GM20000 (cell line): Measurements from ENCODE around the gene DMAC2.
"Not testable (repeated sequence)": the region's sequence is repeated elsewhere in the genome, so short reads cannot be mapped to it uniquely, and the experiment has no call there.

Experiments
- DNase-seq: peaks from one replicate; pipeline ENCODE4 v3.0.0; 2012; ENCODE audit warnings: low spot score
- TF ChIP-seq, protein P1 (sequence below): IDR thresholded peaks from 2 replicates; pipeline ENCODE4 v1.5.1; 2012; ENCODE audit warnings: mild to moderate bottlenecking, control low read depth; ENCODE audit errors: extremely low read depth, missing control alignments

The DMAC2 gene

DNA sequence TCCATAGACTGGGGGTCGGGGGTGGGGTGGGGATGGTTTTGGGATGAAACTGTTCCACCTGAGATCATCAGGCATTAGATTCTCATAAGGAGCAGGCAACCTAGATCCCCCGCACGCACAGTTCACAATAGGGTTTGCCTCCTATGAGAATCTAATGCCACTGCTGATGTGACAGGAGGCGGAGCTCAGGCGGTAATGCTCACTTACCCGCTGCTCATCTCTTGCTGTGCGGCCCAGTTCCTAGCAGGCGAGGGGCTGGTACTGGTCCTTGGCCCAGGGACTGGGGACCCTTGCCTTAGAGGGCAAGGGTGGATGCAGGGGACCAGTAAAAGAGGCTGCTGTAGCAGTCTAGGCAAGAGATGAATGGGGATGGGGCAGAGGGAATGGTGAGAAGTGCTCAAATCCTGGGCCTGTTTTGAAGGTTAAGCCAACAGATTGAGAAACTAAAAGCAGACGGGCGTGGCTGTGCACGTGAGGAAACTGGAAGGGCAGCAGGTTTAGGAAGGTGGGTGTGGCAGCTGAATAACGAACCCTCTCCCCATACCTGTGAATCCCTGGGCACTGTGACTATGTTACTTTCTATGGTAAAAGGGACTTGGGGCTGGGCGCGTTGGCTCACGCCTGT lies 1.7 kb upstream of the DMAC2 start:
- DNase-seq: no peak
- TF ChIP-seq, protein P1, sequence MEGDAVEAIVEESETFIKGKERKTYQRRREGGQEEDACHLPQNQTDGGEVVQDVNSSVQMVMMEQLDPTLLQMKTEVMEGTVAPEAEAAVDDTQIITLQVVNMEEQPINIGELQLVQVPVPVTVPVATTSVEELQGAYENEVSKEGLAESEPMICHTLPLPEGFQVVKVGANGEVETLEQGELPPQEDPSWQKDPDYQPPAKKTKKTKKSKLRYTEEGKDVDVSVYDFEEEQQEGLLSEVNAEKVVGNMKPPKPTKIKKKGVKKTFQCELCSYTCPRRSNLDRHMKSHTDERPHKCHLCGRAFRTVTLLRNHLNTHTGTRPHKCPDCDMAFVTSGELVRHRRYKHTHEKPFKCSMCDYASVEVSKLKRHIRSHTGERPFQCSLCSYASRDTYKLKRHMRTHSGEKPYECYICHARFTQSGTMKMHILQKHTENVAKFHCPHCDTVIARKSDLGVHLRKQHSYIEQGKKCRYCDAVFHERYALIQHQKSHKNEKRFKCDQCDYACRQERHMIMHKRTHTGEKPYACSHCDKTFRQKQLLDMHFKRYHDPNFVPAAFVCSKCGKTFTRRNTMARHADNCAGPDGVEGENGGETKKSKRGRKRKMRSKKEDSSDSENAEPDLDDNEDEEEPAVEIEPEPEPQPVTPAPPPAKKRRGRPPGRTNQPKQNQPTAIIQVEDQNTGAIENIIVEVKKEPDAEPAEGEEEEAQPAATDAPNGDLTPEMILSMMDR: no peak

DNA sequence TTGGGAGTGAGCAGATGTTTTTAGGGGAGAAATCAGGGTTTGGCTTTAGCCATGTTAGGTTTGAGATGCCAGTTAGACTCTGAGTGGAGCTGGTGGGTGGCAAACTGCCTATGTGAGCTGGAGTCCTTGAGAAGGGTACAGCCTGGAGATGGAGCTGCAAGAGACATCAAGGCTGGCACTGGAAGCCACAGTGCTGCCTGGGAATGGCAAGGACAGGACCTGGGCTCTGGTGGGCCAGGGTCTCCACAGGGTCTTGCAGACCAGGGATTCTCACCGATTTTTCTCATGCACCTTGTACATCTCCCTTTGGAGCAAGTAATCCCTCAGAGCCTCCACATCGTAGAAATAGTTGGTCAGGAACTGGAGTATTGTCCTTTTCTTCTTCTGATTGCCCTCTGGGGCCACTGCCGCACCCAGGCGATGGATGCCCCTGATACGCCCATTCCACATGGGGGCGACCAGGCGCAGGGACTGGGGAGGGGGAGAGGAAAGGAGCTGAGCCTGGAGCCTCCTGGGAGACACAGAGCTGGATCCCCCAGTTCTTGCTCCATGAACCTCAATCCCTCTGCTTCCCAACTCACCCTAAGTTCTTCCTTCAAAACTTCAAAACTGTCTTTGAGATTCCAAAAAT lies 1.7 kb downstream of the DMAC2 start:
- TF ChIP-seq, protein P1: no peak

DNA sequence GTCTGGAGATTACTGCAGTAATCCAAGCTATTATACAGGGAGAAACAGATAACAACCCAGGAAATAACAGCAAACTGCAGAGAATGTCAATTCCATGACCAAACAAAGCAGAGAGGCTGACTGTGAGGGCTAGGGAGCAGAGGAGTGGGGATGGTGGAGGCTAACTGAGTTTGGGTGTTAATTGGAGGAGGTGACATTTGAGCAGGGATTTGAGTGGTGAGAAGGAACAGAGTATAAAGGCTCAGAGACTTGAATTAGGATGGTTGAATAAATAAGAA lies 3.1 kb downstream of the DMAC2 start:
- DNase-seq: no peak
- TF ChIP-seq, protein P1: no peak

More for the DNA sequence above, 1.7 kb downstream of the DMAC2 start:
- peak; percentile 2 for DNase-seq

DNA sequence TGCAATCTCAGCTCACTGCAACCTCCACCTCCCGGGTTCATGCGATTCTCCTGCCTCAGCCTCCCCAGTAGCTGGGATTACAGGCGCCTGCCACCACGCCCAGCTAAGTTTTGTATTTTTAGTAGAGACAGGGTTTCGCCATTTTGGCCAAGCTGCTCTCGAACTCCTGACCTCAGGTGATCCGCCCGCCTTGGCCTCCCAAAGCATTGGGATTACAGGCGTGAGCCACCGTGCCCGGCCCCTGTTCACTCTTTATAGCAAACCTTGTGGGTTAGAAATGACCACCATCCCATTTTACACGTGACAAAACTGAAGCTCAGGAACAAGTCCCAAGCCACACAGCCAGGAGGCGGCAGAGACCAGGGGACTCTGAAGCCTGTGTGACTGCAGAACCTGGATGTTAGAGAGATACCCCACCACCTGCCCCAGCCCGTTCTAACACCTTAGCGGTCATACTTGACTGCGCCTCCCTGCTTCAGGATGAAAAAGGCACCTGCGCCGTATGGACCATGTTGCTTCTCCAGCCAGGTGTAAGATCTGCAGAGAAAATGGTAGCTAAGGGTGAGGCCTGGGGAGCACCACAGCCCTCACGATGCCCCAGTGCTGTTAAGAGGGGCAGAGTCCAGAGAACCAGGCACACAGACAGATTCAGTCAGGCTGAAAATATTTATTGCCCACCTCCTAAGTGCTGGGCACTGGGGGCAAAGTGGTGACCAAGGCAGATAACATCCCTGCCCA lies 3.6 kb downstream of the DMAC2 start:
- TF ChIP-seq, protein P1: no peak

DNA sequence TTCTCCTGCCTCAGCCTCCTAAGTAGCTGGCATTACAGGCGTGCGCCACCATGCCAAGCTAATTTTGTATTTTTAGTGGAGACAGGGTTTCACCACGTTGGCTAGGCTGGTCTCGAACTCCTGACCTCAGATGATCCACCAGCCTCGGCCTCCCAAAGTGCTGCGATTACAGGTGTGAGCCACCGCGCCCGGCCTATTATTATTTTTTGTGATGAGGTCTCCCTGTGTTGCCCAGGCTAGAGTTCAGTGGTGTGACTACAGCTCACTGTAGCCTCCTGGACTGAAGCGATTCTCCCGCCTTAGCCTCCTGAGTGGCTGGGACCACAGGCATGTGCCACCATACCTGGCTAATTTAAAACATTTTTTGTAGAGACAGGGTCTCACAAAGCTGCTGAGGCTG lies 4.3 kb downstream of the DMAC2 start:
- not testable (repeated sequence) for DNase-seq

More for the DNA sequence above, 3.6 kb downstream of the DMAC2 start:
- DNase-seq: no peak

DNA sequence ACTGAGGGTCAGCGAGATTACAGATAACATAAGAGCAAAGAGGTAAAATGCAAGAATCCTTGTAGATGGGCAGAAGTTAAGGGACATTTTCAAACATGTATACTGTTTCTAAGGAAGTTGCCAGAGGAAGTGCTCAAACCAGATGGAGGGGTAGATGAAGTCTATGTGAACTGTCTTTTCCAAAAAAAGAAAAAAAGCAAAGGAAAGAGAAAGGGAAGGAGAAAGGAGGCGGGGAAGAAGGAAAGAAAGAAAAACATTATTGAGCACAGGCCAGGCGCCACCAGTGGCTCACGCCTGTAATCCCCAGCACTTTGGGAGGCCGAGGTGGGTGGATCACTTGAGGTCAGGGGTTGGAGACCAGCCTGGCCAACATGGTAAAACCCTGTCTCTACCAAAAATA lies 5.3 kb downstream of the DMAC2 start:
- TF ChIP-seq, protein P1: no peak
- no peak for DNase-seq

DNA sequence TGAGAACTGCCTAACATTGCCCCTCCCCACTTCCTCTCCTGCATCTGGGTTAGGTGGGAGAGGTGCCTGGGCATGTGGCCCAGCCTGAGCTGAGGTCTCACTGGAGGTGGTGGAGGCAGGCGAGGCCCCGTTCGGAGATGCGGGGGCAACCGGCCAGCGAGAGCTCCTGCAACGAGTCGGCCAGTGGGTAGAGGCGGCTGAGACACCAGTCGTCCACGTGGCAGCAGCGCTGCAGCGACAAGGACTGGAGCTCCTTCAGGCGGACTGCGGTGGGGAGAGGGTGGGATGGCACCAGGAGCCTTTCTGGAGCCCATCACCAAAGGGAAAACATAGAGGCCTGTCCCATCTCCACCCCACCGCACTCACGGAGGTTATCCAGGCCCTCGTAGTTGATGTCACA lies 6.5 kb downstream of the DMAC2 start:
- TF ChIP-seq, protein P1: no peak
- no peak for DNase-seq
